IPS-15b (cell line): Measurements from ENCODE around the gene UBE2F.

Experiments used
- H3K27me3 ChIP-seq: one replicate; pipeline ENCODE4 v1.6.1; 2013; ENCODE audit warnings: low read length; ENCODE audit not compliant: control insufficient read depth, insufficient read depth
- H3K36me3 ChIP-seq: one replicate; pipeline ENCODE4 v1.6.1; 2013; ENCODE audit warnings: low read length; ENCODE audit not compliant: control insufficient read depth, insufficient read depth
- H3K4me1 ChIP-seq: one replicate; pipeline ENCODE4 v1.6.1; 2013; ENCODE audit warnings: mild to moderate bottlenecking, low read length; ENCODE audit not compliant: control insufficient read depth, insufficient read depth
- H3K4me3 ChIP-seq: one replicate; pipeline ENCODE4 v1.5.1; 2013; ENCODE audit warnings: low read depth, low read length
- H3K9ac ChIP-seq: one replicate; pipeline ENCODE4 v1.6.1; 2013; ENCODE audit warnings: low read depth, mild to moderate bottlenecking, low read length
- H3K9me3 ChIP-seq: one replicate; pipeline ENCODE4 v1.6.1; 2013; ENCODE audit warnings: mild to moderate bottlenecking, low read length; ENCODE audit not compliant: control insufficient read depth, insufficient read depth

Gene UBE2F

DNA sequence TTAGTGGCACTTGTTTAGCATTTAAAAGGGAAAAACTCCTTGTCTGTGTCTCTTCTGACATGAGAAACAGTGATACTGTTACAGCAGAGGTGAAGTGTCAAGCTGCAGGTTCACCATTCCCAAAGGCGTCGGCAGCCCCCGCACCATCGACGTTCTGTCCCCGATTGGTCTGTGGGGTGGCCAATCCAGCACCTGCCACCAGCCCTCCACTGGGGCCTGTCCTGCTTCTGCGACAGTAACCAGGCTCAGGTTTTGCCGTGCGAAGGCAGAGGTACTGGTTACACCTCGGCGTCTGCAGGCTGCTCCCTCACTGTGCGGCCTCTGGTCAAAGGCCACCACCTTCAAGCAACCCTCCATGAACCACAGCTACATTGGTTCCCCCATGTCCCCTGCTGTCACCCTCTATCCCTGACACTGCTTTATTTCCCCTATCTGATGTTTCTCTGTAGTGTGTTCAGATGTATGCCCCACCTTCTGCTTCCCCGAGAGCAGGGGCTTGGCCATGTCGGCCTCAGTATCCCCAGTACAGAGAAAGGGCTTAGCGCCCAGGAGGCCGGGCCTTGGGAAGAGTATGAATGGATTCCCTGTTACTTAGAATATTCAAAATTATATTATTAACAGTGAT lies 124.7 kb downstream of the UBE2F start:
- Histone ChIP-seq H3K9me3 (no peaks in the 10 kb centered on the region), H3K27me3 (no peaks in the 10 kb centered on the region), H3K4me1 (no peaks in the 10 kb centered on the region), H3K4me3 (no peak overlapping the region), H3K36me3 (peaks cover 7% of the 10 kb centered on the region), H3K9ac (no peak overlapping the region)
